Keratinocyte (primary cell): Measurements from ENCODE around the gene EFCAB6. TPM values are rescaled to one million over a fixed set of nuclear protein-coding genes. Genes with fewer than 3 reads are reported as not detected.

Experiments
- DNase-seq: peaks from one replicate; pipeline ENCODE4 v3.0.0-alpha.2; 2011; ENCODE audit warnings: low read depth, missing footprints, low spot score
- FAIRE-seq: peaks from 2 replicates; lab custom pipeline; 2011; peaks lifted over from hg19 to GRCh38; lab: Jason Lieb, UNC
- H2AFZ ChIP-seq: 2 replicates; pipeline ENCODE4 v1.6.0; 2012; ENCODE audit warnings: low read length, control low read depth, inconsistent platforms; ENCODE audit not compliant: control insufficient read depth
- H3K27ac ChIP-seq: 2 replicates; pipeline ENCODE4 v1.5.1; 2011; ENCODE audit warnings: low read length; ENCODE audit not compliant: control insufficient read depth, insufficient read depth
- H3K27me3 ChIP-seq: 3 replicates; pipeline ENCODE4 v1.6.0; 2011; ENCODE audit warnings: low read length; ENCODE audit not compliant: control insufficient read depth, insufficient read depth; ENCODE audit errors: extremely low read depth
- H3K36me3 ChIP-seq, 2 experiments: 2 replicates in 1 of 2; 3 replicates in 1 of 2; pipeline ENCODE4 v1.5.1; 2011; ENCODE audit warnings: low read length in 2 of 2, mild to moderate bottlenecking in 1 of 2; ENCODE audit not compliant: control insufficient read depth in 2 of 2, insufficient read depth in 2 of 2; ENCODE audit errors: extremely low read depth in 1 of 2
- H3K4me1 ChIP-seq: 3 replicates; pipeline ENCODE4 v1.5.1; 2011; ENCODE audit warnings: low read length; ENCODE audit not compliant: control insufficient read depth, insufficient read depth; ENCODE audit errors: extremely low read depth
- H3K4me2 ChIP-seq: 3 replicates; pipeline ENCODE4 v1.6.0; 2011; ENCODE audit warnings: low read depth, low read length; ENCODE audit not compliant: control insufficient read depth, insufficient read depth; ENCODE audit errors: extremely low read depth
- H3K4me3 ChIP-seq, 3 experiments: fragments of 200-600 bp in 1 of 3; sonication (generic) in 1 of 3; 2 replicates in 2 of 3; 3 replicates in 1 of 3; pipeline ENCODE4 v1.5.1; 2011 to 2016; ENCODE audit warnings: low read length in 3 of 3, mild to moderate bottlenecking in 3 of 3, control low read depth in 2 of 3, inconsistent platforms in 1 of 3, low read depth in 1 of 3, mixed read lengths in 1 of 3, mixed run types in 1 of 3, moderate library complexity in 1 of 3; ENCODE audit not compliant: control insufficient read depth in 2 of 3, insufficient read depth in 2 of 3; ENCODE audit errors: extremely low read depth in 1 of 3
- H3K79me2 ChIP-seq: 2 replicates; pipeline ENCODE4 v1.6.0; 2012; ENCODE audit warnings: low read length; ENCODE audit not compliant: control insufficient read depth, insufficient read depth
- H3K9ac ChIP-seq: 3 replicates; pipeline ENCODE4 v1.6.0; 2011; ENCODE audit warnings: low read length; ENCODE audit not compliant: control insufficient read depth, insufficient read depth; ENCODE audit errors: extremely low read depth
- H3K9me1 ChIP-seq: 3 replicates; pipeline ENCODE4 v1.6.0; 2011; ENCODE audit warnings: low read length; ENCODE audit not compliant: control insufficient read depth, insufficient read depth; ENCODE audit errors: extremely low read depth
- H3K9me3 ChIP-seq: 2 replicates; pipeline ENCODE4 v1.5.1; 2012; ENCODE audit warnings: low read depth, low read length; ENCODE audit not compliant: control insufficient read depth
- H4K20me1 ChIP-seq: 3 replicates; pipeline ENCODE4 v1.6.0; 2011; ENCODE audit warnings: low read length; ENCODE audit not compliant: control insufficient read depth, insufficient read depth; ENCODE audit errors: extremely low read depth
- EZH2 ChIP-seq: IDR thresholded peaks from one replicate; pipeline ENCODE4 v1.6.1; 2012; ENCODE audit warnings: inconsistent platforms, mild to moderate bottlenecking, low read length, moderate library complexity
- dilution Hi-C: fragments of 300-500 bp; cut with MboI; formaldehyde crosslinking; loops from one replicate; pipeline ENCODE4 v1.7.0; 2020; ENCODE audit warnings: low sequenced_read_pairs; ENCODE audit not compliant: extremely low pct_ligation_motif_present
- polyA plus RNA-seq, 5 experiments: library from polyadenylated mRNA; depleted of rRNA in 3 of 5; stranded (reverse) in 3 of 5; stranded (forward) in 1 of 5; unstranded in 1 of 5; fragments of >200 nt; gene quantifications; 1 replicate in 1 of 5; 2 replicates in 3 of 5; 3 replicates in 1 of 5; pipeline versions ENCODE4 v1.2.1 to v1.2.3, GENCODE V29; 2011 to 2012; ENCODE audit warnings: missing spikeins in 2 of 5, low read depth in 1 of 5, low replicate concordance in 1 of 5
- TF ChIP-seq, protein P1 (sequence below), 3 experiments: IDR thresholded peaks in 1 of 3; conservative IDR thresholded peaks in 1 of 3; optimal IDR thresholded peaks in 1 of 3; 2 replicates in 2 of 3; 3 replicates in 1 of 3; pipeline versions ENCODE3 to v1.5.1; 2011; ENCODE audit warnings: low read length in 3 of 3, mild to moderate bottlenecking in 3 of 3, moderate library complexity in 2 of 3, control low read depth in 1 of 3, inconsistent platforms in 1 of 3; ENCODE audit not compliant: insufficient read depth in 2 of 3; ENCODE audit errors: extremely low read depth in 1 of 3

The EFCAB6 gene
- polyA plus RNA-seq, 1 donor (not counting 4 experiments of a cell fraction or from before 2014, with no cell fraction given): 0.18 TPM

DNA sequence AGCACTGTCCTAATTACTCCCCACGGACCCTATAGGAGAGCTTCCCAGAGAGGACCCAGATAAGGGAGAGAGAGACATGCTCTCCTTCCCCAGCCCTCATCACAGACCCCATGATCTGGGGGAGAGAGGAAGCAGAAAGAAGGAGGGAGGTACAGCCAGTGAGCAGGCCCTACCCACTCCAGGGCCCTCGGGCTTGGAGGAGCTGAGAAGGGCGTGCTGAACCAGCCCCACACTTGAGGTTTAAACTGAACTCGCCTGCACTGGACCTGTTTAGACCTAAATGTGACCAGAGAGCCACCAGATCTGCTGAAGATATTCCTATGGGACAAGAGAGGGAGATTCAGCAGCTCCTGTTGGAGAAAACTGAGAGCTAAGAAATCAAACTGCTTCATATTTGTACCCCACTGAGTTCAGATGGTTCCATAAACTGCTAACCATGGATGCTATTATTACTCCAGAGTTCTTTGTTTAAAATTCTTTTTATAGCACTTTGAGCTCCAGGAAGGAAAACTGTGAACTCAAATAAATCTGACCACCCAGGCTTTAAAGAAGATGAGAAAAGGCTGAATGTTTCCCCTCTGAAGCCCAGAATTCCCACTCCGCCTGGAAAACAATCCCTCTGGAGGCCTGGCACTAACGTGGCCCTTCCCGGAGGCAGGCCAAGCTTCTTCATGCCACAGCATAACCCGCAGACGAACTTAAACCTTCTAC lies 67.2 kb downstream of the EFCAB6 start:
- no peaks in the 10 kb centered on the region for H3K79me2 ChIP-seq
- dilution Hi-C loops: no loop called here
- FAIRE-seq (no peak), DNase-seq (no peak)
- no peaks in the 10 kb centered on the region for H3K4me1 ChIP-seq
- no peak overlapping the region for H3K27ac ChIP-seq
- H3K27me3 ChIP-seq: peaks cover 2% of the 10 kb centered on the region
- H2AFZ ChIP-seq: no peak overlapping the region
- H4K20me1 ChIP-seq: no peaks in the 10 kb centered on the region
- H3K4me3 ChIP-seq: no peak overlapping the region
- no peak overlapping the region for H3K4me2 ChIP-seq
- H3K9me1 ChIP-seq: no peaks in the 10 kb centered on the region
- H3K36me3 ChIP-seq: no peaks in the 10 kb centered on the region
- no peaks in the 10 kb centered on the region for H3K9me3 ChIP-seq
- no peak overlapping the region for H3K9ac ChIP-seq
- no peak for TF ChIP-seq EZH2
- TF ChIP-seq, protein P1, sequence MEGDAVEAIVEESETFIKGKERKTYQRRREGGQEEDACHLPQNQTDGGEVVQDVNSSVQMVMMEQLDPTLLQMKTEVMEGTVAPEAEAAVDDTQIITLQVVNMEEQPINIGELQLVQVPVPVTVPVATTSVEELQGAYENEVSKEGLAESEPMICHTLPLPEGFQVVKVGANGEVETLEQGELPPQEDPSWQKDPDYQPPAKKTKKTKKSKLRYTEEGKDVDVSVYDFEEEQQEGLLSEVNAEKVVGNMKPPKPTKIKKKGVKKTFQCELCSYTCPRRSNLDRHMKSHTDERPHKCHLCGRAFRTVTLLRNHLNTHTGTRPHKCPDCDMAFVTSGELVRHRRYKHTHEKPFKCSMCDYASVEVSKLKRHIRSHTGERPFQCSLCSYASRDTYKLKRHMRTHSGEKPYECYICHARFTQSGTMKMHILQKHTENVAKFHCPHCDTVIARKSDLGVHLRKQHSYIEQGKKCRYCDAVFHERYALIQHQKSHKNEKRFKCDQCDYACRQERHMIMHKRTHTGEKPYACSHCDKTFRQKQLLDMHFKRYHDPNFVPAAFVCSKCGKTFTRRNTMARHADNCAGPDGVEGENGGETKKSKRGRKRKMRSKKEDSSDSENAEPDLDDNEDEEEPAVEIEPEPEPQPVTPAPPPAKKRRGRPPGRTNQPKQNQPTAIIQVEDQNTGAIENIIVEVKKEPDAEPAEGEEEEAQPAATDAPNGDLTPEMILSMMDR (optimal IDR thresholded peaks at IDR 0.05 in 1 of 3, IDR thresholded peaks at IDR 0.05 in 1 of 3, conservative IDR thresholded peaks at IDR 0.05 in 1 of 3; ENCODE audit: extremely low read depth in 1 of 3, insufficient read depth in 2 of 3, low read length in 3 of 3): no peak

DNA sequence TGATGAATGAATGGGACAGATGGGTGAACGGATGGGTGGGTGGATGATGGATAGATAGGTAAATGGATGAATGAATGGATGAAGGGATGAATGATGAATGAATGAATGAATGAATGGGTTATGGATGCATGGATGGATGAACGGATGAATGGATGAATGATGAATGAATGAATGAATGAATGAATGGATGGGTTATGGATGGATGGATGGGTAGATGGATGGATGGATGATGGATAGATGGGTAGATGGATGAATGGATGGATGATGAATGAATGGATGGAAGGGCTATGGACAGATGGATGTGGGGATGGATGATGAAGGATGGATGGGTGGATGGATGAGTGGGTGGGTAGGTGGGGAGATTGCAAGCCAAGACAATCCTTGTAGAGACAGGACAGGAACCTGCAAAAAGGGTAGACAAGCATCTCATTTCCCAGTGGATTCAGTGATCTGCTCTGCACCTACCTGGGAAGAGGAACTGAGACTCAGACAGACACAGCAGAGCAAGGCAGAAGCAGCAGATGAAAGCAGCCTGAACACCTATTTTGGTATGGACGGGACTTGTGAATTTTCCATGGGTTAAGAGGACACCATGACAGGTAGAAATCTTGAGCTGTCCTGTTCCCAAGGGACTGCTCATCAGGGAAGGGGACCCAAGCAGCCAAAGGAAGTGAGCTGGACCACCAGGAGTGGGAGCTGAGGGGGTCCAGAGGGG lies 68.0 kb downstream of the EFCAB6 start:
- no peak overlapping the region for H3K4me3 ChIP-seq
- dilution Hi-C loops: no loop called here
- H2AFZ ChIP-seq: no peak overlapping the region
- H3K4me1 ChIP-seq: no peaks in the 10 kb centered on the region
- TF ChIP-seq EZH2: no peak
- TF ChIP-seq, protein P1 (optimal IDR thresholded peaks at IDR 0.05 in 1 of 3, IDR thresholded peaks at IDR 0.05 in 1 of 3, conservative IDR thresholded peaks at IDR 0.05 in 1 of 3; ENCODE audit: extremely low read depth in 1 of 3, insufficient read depth in 2 of 3, low read length in 3 of 3): no peak
- no peaks in the 10 kb centered on the region for H3K36me3 ChIP-seq
- H3K9me3 ChIP-seq: no peaks in the 10 kb centered on the region
- no peak overlapping the region for H3K27ac ChIP-seq
- DNase-seq (no peak), FAIRE-seq (no peak)
- no peaks in the 10 kb centered on the region for H3K9me1 ChIP-seq
- no peak overlapping the region for H3K4me2 ChIP-seq
- H4K20me1 ChIP-seq: no peaks in the 10 kb centered on the region
- H3K27me3 ChIP-seq: peaks cover 4% of the 10 kb centered on the region
- no peak overlapping the region for H3K9ac ChIP-seq
- H3K79me2 ChIP-seq: no peaks in the 10 kb centered on the region
